ENCODE data around the gene CIB2.

- TF ChIP-seq, protein P1, sequence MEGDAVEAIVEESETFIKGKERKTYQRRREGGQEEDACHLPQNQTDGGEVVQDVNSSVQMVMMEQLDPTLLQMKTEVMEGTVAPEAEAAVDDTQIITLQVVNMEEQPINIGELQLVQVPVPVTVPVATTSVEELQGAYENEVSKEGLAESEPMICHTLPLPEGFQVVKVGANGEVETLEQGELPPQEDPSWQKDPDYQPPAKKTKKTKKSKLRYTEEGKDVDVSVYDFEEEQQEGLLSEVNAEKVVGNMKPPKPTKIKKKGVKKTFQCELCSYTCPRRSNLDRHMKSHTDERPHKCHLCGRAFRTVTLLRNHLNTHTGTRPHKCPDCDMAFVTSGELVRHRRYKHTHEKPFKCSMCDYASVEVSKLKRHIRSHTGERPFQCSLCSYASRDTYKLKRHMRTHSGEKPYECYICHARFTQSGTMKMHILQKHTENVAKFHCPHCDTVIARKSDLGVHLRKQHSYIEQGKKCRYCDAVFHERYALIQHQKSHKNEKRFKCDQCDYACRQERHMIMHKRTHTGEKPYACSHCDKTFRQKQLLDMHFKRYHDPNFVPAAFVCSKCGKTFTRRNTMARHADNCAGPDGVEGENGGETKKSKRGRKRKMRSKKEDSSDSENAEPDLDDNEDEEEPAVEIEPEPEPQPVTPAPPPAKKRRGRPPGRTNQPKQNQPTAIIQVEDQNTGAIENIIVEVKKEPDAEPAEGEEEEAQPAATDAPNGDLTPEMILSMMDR (IDR thresholded peaks at IDR 0.05), result no peak
- TF ChIP-seq EP300 (IDR thresholded peaks at IDR 0.05) (no peak), HDAC2 (IDR thresholded peaks at IDR 0.05) (no peak), CBX8 (IDR thresholded peaks at IDR 0.05) (no peak), POLR2A (IDR thresholded peaks at IDR 0.05; ENCODE audit: low read length) (no peak)
Measured at GRCh38 chr15:78179906-78180305, 48.7 kb upstream of the CIB2 start.

All from A549 (cell line).